Posterior vena cava (tissue), 2 donors: Measurements from ENCODE around the gene SAMD4B. TPM values are rescaled to one million over a fixed set of nuclear protein-coding genes. Genes with fewer than 3 reads are reported as not detected.

Experiments
- DNase-seq: peaks from one replicate; pipeline ENCODE4 v3.0.0-alpha.2; 2020; ENCODE audit warnings: low spot score
- intact Hi-C, 2 donors: fragments of 100-400 bp; cut with DNase I; formaldehyde crosslinking; loops; one replicate each; pipeline versions ENCODE4 v1.14.1 to v1.14.2; 2022 to 2023
- total RNA-seq, 2 donors: library from RNA; stranded (reverse); fragmentation: NEBNext Ultra II Directional; extraction: Animal tissue kit (Norgen Biotek cat#: 25700); gene quantifications; one replicate each; pipeline ENCODE4 v1.2.1, GENCODE V29; 2021
- donor health status: DM: yes; HTN: yes; CAD: no.
- donor health status: DM: yes; HTN: yes; CAD: no.

Gene SAMD4B
- total RNA-seq, 2 donors from 2014 or later: 74.5 to 119 TPM

DNA sequence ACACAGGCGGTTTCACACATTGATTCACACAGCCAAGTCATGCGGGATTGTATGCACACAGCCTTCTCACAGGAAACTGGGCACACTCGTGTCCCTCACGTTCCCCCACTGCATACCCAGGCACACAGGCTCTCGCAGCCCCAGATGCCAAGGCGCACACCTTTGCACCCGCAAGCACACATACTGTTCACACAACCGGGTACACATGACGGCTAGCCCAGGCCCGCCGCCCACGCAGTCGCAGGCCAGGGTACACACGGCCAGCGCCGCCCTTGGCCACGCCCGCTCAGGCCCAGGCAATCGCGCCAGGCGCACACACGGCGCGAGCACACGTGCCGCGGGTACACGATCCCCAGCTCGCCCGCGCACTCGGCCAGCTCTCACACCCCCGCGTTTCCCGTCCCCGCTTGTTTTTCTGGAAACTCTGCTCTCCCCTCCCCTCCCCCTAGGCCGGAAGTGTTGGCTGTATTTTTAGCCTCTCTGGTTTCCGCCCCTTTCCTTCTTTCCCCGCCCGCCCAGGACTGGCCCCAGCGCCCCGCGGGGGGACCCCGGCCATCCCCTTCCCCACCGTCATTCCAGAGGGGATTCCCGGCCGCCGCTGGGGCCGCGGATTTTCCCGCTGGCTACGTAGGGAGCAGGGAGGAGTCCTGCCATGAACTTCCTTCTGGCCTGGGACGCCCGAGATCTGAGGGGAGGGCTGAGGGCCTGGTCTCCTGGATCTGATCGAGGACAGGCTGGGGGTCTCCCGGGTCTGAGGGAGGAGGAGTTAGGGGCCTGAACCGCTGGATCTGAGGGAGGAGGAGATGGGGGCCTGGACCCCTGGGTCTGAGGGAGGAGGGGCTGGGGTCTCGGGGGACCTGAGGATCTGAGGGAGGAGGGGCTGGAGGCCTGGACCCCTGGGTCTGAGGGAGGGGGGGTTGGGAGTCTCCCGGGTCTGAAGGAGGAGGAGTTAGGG, 60.4 kb downstream of the SAMD4B start:
- intact Hi-C loops: no loop called here
- DNase-seq: peak; percentile 99

DNA sequence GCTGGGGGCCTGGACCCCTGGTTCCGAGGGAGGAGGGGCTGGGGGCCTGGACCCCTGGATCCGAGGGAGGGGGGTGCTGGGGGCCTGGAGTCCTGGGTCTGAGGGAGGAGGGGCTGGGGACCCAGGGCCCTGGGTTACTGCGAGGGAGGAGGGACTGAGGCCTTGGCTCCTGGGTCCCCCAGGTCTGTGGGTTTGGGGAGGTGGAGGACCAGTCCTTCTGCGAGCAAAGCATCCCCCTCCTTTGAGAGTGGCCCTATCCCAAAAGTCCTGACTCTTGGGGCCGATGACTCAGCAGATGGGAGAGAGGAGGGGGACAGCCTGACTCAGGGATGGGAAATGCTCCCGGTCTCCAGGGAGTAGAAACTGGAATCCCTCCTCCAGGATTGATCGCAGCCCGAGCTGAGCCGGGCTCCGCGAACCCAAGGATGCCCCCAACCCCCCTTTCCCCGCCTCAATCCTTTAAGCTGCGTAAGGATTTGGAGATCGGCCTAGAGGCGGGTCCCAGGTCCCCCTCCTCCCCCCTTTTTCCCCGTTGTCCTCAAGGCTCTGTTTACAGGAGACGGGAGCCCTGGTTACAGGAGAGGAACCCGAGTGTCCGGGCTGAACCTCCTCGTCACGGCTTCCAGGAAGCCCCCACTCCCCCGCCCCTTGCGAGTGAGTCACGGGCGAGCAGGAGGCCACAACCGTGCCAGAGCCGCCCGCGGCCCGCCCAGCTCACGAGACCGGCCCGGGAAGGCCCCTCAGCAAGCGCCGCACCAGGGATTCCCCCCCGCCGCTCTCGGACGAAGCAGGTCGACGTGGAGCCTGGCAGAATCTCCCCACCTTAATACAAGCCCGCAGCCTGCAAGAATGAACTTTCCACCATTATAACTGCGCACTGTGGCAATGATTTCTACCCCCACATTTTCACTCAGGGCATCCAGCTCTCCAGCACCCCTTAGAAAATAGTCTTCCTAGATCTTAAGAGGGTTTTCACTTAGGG, 61.4 kb downstream of the SAMD4B start:
- intact Hi-C loops: no loop called here
- peak; percentile 100 for DNase-seq

DNA sequence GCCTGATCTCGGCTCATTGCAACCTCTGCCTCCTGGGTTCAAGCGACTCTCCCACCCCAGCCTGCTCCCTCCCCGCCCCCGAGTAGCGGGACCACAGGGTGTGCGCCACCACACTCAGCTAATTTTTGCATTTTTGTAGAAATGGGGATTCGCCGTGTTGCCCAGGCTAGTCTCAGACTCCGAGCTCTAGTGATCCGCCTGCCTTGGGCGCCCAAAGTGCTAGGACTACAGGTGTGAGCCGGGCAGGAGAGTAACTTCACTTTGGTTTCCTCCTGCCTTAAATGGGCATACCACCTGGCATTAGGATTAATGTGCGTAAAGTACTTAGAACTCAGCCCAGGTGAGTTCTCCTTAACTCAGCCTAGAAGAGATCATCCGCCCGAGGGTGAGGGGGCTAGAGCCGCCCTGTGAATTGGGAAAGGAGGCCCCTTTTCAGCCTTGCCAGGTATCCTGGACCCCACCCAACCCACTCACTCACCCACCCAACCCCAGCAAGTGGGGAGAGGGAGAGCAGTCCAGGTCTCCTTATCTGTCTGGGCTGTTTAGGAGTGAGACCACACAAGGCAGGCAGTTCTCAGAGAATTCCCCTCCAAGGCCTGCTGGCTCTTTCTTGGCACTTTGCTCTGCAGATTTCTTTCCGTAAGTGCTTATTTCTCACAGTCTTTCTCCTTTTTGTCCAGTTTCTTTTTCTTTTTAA, 63.2 kb downstream of the SAMD4B start:
- peak; percentile 82 for DNase-seq
- intact Hi-C loops: no loop called here

DNA sequence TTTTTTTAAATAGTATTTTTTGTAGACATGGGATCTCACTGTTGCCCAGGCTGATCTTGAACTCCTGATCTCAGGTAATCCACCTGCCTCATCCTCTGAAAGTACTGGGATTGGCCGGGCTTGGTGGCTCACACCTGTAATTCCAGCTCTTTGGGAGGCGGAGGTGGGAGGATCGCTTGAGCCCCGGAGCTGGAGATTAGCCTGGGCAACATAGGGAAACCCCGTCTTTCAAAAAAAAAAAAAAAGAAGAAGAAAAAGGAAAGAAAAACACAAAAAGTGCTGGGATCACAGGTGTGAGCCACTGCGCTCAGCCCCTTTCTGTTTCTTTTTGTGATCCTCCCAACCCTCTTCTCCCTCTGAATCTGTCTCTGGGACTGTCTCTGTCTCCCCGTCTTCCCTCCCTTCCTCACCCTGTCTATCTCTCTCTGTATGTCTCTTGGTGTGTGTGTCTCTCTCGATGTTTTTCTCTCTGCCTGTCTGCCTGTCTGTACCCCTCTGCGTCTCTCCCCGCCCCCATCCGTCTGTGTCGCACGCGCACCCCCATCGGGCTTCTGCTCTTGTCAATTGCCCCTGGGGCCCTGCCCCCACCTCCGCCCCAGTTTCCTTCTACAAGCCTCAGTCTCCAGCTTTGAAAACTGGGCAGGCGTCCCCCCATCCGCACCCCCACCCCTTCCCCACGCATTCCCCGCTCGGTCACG, 63.9 kb downstream of the SAMD4B start:
- intact Hi-C loops: no loop called here
- no peak for DNase-seq

DNA sequence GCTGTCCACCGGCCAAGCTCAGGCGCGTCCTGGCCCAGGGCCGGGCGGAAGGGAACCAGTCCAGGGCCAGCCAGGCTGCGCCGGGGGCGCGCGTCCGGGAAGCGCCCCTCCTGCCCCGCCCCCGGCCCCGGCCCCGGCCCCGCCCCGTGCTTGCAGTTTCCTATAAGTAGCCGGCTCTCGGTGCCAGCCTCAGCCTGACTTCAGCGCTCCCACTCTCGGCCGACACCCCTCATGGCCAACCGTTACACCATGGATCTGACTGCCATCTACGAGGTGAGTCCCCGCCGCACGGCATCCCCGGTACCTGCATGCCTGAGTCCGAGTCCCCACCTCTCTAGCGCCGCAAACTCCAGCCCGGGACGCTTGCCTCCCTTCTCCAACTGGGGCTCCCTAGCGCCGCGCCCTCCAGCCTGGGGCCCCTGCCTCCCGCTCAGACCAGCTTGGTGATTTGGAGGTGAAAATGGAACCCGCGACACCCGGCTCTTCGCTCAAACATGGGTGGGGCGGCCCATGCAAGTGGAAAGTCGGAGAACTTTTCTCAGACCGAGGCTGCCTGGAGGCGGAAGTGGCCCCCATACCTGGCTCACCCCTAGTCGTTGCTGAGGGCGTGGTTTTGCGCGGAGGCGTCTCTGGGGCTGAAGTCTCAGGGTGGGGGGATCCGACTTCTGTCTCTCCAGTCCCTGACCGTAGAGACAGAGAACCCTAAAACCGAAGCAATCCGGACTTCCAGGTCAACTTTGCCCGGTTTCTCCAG, 64.6 kb downstream of the SAMD4B start, which contains the start of gene ZFP36:
Gene ZFP36, plus strand, starts transcription at position 192 of the 754 bp plus-strand sequence. Its CDS starts 58 bp downstream, at position 250.
- intact Hi-C loops: no loop called here
- peak; percentile 98 for DNase-seq

DNA sequence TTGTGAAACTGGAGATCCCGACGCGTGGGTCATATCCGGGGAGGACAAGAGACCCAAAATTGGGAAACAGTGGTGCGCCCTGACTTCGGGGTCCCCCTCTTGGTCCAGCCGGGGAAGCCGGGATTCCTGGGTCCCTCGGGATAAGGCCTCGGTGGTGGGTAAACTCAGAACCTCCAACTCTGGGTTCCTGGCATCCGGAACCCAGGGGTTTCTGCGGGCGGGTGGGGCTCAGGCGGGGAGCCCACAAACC, 65.1 kb downstream of the SAMD4B start:
- intact Hi-C loops: no loop called here
- DNase-seq: no peak

DNA sequence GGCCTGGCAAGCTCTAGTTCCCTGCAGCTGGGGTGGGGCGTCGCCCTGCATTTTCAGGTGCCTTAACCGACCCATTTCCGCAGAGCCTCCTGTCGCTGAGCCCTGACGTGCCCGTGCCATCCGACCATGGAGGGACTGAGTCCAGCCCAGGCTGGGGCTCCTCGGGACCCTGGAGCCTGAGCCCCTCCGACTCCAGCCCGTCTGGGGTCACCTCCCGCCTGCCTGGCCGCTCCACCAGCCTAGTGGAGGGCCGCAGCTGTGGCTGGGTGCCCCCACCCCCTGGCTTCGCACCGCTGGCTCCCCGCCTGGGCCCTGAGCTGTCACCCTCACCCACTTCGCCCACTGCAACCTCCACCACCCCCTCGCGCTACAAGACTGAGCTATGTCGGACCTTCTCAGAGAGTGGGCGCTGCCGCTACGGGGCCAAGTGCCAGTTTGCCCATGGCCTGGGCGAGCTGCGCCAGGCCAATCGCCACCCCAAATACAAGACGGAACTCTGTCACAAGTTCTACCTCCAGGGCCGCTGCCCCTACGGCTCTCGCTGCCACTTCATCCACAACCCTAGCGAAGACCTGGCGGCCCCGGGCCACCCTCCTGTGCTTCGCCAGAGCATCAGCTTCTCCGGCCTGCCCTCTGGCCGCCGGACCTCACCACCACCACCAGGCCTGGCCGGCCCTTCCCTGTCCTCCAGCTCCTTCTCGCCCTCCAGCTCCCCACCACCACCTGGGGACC, 65.6 kb downstream of the SAMD4B start:
- DNase-seq: peak; percentile 92
- intact Hi-C loops: no loop called here

DNA sequence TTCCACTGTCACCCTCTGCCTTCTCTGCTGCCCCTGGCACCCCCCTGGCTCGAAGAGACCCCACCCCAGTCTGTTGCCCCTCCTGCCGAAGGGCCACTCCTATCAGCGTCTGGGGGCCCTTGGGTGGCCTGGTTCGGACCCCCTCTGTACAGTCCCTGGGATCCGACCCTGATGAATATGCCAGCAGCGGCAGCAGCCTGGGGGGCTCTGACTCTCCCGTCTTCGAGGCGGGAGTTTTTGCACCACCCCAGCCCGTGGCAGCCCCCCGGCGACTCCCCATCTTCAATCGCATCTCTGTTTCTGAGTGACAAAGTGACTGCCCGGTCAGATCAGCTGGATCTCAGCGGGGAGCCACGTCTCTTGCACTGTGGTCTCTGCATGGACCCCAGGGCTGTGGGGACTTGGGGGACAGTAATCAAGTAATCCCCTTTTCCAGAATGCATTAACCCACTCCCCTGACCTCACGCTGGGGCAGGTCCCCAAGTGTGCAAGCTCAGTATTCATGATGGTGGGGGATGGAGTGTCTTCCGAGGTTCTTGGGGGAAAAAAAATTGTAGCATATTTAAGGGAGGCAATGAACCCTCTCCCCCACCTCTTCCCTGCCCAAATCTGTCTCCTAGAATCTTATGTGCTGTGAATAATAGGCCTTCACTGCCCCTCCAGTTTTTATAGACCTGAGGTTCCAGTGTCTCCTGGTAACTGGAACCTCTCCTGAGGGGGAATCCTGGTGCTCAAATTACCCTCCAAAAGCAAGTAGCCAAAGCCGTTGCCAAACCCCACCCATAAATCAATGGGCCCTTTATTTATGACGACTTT, 66.4 kb downstream of the SAMD4B start:
- no peak for DNase-seq
- intact Hi-C loops: no loop called here

DNA sequence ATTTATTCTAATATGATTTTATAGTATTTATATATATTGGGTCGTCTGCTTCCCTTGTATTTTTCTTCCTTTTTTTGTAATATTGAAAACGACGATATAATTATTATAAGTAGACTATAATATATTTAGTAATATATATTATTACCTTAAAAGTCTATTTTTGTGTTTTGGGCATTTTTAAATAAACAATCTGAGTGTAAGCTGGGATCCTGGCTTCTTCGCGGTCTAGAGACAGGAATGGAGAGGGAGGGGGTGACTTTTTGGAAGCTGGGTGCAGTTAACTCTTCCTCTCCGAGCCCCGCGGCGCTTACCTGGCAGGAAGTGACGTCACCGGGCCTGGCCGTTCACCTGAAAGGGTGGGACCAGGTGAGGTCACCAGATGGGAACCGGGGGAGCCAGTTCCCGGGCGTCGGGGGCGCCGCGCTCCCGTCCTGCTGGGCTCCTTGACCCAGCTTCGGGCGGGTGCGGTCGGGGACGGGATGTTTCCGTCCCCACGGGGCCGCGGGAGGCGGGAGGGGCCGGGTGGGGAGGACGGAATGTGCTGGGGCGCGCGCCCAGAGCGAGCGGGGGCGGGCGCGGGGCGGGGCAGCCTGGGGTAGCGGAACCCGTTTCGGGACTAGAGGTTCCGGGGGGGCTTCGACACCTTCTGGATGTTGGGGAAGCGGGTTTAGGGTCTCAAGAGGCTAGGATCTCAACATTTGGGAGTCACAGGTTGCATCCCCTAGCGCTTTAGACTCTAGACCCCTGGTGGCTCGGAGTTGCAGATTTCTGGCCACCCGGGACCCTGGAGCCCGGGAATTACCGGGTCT, 67.2 kb downstream of the SAMD4B start:
- DNase-seq: peak; percentile 97
- intact Hi-C loops: no loop called here

DNA sequence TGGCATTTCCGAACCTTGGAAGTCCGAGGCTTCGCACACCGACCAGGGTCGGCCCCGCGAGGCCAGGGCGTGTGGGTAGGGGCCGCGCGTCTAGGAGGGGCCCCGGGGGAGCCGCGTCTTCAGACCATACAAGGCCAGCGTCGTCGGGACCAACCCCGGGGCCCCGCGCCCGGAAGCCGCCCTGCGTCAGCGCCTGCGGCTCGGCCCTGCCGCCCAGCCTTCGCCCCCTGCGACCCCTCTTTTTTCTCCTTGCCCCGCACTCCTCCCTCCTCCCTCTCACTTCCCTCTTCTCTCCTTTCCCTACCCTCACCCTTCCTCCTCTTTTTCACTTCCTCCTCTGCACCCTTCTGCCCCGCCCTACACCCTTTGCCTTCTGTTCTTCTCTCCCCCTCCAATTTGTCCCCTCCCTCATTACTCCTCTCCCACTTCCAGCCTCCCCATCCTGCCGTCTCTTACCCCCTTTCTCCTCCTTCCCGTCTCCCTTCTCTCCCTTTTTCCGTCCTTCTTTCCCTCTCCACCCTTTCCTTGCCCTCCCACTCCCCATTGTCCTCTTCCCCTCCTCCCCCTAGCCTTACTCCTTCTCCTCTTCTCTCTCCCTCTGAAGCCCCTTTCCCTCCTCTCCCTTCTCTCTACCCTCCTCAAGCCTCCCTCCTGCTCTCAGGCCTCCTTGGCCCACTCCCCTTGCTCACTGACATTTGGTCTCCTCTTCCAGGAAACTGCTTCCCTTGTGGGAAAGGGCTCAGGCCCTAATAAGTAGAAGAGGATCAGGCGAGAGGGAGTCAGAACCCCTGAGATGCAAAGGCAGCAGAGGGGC, 68.0 kb downstream of the SAMD4B start:
- intact Hi-C loops: no loop called here
- peak; percentile 97 for DNase-seq

DNA sequence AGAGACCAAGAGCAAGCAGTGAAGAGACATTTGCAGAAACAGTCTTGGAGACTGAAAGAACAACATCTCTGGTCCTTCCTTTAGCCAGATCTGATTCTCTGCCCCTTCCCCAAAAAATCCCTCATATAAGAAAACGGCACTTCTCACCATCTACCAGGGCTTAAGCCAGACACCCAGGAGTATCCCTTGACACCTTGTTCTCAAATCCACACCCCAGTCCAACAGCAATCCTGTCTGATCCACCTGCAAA, 68.5 kb downstream of the SAMD4B start:
- no peak for DNase-seq
- intact Hi-C loops: no loop called here

DNA sequence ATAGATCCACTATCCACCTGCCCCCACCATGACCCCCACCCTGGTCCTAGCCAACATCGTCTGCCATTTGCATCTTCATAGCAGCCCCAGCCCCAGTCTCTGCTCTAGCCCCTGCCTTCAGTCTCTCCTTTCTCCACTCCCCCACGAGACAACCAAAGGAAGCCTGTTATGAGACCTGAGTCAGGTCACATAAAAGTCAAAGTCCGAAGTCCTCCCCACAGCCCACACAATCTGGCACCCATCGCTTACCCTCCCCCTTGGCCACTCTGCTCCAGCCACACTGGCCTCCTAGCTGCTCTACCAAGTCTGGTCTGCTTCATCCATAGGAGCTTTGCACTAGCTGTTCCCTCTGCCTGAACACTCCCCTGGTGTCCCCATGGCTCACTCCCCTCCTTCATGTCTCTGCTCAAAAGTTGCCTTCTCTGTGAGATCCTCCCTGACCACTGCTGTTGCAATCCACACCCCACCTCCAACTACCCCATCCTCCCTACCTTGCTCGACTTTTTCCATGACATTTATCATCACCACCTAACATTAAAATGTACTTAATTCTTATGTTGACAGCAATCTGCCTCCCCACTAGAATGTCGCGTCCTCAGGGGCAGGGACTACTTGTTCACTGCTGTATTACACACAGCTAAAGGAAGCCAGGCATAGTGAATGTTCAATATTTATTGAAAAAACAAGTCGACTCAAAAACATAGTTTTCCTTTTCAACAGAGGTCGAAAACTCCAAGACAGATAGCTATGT, 69.0 kb downstream of the SAMD4B start:
- intact Hi-C loops: no loop called here
- DNase-seq: peak; percentile 93

DNA sequence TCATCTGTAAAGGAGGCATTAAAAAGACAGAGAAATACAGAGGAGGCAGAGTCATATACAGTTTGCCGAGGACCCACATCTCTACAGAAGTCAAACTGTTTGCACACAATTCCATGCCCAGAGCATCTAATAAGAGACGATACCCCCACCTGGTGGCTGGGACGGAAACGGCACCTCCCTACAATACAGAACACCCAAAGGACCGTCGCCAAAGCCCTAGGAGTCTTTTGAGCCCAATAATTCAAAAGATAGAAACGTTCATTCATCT, 69.5 kb downstream of the SAMD4B start:
- peak; percentile 97 for DNase-seq
- intact Hi-C loops: no loop called here

DNA sequence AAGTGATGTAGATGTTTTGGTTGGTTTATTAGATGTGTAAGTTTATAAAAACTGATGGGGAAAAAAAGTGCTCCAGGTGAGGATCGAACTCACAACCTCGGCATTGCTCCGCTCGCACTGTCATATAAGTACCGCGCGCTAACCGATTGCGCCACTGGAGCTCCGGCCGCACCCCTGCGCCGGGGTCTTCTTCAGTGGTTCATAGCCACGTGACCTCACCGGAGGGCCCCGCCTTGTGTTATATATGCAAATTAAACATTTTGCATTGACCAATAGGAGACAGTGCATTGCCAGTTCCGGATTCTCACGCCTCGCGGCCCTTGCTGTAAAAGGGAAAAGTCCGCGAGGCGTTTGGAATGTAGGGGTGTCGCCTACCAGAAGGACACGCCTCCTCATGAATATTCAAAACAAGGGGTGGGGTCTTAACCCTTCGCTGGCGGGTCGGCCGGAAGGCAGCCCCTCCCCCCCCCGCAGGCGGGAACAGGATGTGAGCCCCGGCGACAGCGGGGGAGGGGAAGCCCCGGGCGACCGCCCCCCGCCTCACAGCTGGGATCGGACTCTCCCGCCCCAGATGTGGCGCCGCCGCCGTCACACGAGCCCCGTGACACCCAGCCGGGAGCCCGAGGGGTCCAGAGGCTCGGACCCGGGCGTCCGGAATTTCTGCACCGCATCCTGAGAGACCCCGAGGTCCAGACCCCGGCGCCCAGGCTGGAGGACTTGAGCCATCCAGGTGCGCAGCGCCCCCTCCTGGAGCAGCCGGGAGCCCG, 70.1 kb downstream of the SAMD4B start, which contains the start of gene PLEKHG2:
Gene PLEKHG2, plus strand, starts transcription at position 570 of the 767 bp plus-strand sequence. CDS start 1,418 bp downstream, outside the sequence.
- intact Hi-C loops: no loop called here
- peak; percentile 99 for DNase-seq
